GM19023 (cell line): ENCODE measurements around the gene HOXD12.

Experiments used
- ATAC-seq: cut with Tn5 transposase; IDR thresholded peaks from one replicate; pipeline ENCODE4 v1.9.1; 2021; ENCODE audit warnings: mild to moderate bottlenecking, moderate library complexity; ENCODE audit not compliant: unreplicated experiment

The HOXD12 gene

GRCh38 chr2:176099728-176100546 is at the start of gene HOXD12:
HOXD12 (plus strand) TSS chr2:176099795; CDS start chr2:176099802, 7 bp downstream.
- ATAC-seq: no peak

- no peak for ATAC-seq
Measured at GRCh38 chr2:176056406-176056805, 43.2 kb upstream of the HOXD12 start.

GRCh38 chr2:176063958-176064357 is 35.6 kb upstream of the HOXD12 start:
- no peak for ATAC-seq

GRCh38 chr2:176066645-176067588 is 32.7 kb upstream of the HOXD12 start:
- ATAC-seq: no peak

GRCh38 chr2:176067589-176068418 is 31.8 kb upstream of the HOXD12 start:
- no peak for ATAC-seq

- ATAC-seq: no peak
Measured at GRCh38 chr2:176068419-176068832, 31.2 kb upstream of the HOXD12 start.

GRCh38 chr2:176071330-176072291 is 28.0 kb upstream of the HOXD12 start:
- no peak for ATAC-seq

GRCh38 chr2:176072292-176072669 is 27.3 kb upstream of the HOXD12 start:
- ATAC-seq: no peak

- ATAC-seq: no peak
Measured at GRCh38 chr2:176072951-176073904, 26.4 kb upstream of the HOXD12 start.

GRCh38 chr2:176074919-176075425 is 24.6 kb upstream of the HOXD12 start:
- no peak for ATAC-seq

GRCh38 chr2:176075481-176075880 is 24.1 kb upstream of the HOXD12 start:
- no peak for ATAC-seq

- ATAC-seq: no peak
Measured at GRCh38 chr2:176076063-176076462, 23.5 kb upstream of the HOXD12 start.

- no peak for ATAC-seq
Measured at GRCh38 chr2:176076796-176077195, 22.8 kb upstream of the HOXD12 start.

- ATAC-seq: no peak
Measured at GRCh38 chr2:176078541-176079284, 20.9 kb upstream of the HOXD12 start.

- ATAC-seq: no peak
Measured at GRCh38 chr2:176079285-176079830, 20.2 kb upstream of the HOXD12 start.

GRCh38 chr2:176079831-176080539 is 19.6 kb upstream of the HOXD12 start:
- ATAC-seq: no peak
